SK-N-SH treated with all-trans-retinoic acid at 6 μM for 48 hours (cell line): ENCODE data around the gene GPRIN2.

ENCODE experiments used
- ATAC-seq: fragments of 200-7000 bp; cut with Tn5 transposase; 3 replicates; pipeline ENCODE4 v1.9.1; 2020; ENCODE audit warnings: mild to moderate bottlenecking, moderate library complexity
- ARNTL ChIP-seq: fragments of 450-650 bp; formaldehyde crosslinking; IDR thresholded peaks from 2 replicates; pipeline ENCODE4 v1.5.0; 2020; ENCODE audit warnings: low read depth, mild to moderate bottlenecking, moderate library complexity, borderline replicate concordance
- BACH2 ChIP-seq: fragments of 250-450 bp; sonication (Bioruptor Pico); IDR thresholded peaks from 2 replicates; pipeline ENCODE4 v1.9.0; 2021; ENCODE audit warnings: mild to moderate bottlenecking, borderline replicate concordance
- CSDC2 ChIP-seq: fragments of 250-450 bp; sonication (Bioruptor Pico); IDR thresholded peaks from 2 replicates; pipeline ENCODE4 v1.5.0; 2020; ENCODE audit warnings: mild to moderate bottlenecking, moderate library complexity
- ESRRG ChIP-seq: fragments of 250-450 bp; sonication (Bioruptor Pico); IDR thresholded peaks from 2 replicates; pipeline ENCODE4 v1.6.1; 2021; ENCODE audit warnings: mild to moderate bottlenecking
- GLIS3 ChIP-seq: fragments of 250-450 bp; sonication (Bioruptor Pico); IDR thresholded peaks from 2 replicates; pipeline ENCODE4 v1.5.0; 2020; ENCODE audit warnings: mild to moderate bottlenecking, moderate library complexity
- ISL1 ChIP-seq: fragments of 250-450 bp; sonication (Bioruptor Pico); IDR thresholded peaks from 2 replicates; pipeline ENCODE4 v2.1.2; 2022; ENCODE audit warnings: mild to moderate bottlenecking, moderate library complexity
- OSR1 ChIP-seq: fragments of 250-450 bp; sonication (Bioruptor Pico); IDR thresholded peaks from 2 replicates; pipeline ENCODE4 v1.8.0; 2022; ENCODE audit warnings: moderate library complexity, mild to moderate bottlenecking, inconsistent platforms
- PPARA ChIP-seq: fragments of 250-450 bp; sonication (Bioruptor Pico); IDR thresholded peaks from 2 replicates; pipeline ENCODE4 v1.5.0; 2020; ENCODE audit warnings: mild to moderate bottlenecking, borderline replicate concordance
- RARB ChIP-seq: fragments of 250-450 bp; sonication (Bioruptor Pico); IDR thresholded peaks from 2 replicates; pipeline ENCODE4 v1.8.0; 2021; ENCODE audit warnings: mild to moderate bottlenecking, moderate library complexity
- SNAI2 ChIP-seq: fragments of 250-450 bp; sonication (Bioruptor Pico); IDR thresholded peaks from 2 replicates; pipeline ENCODE4 v1.5.0; 2020; ENCODE audit warnings: mild to moderate bottlenecking, moderate library complexity
- TCF4 ChIP-seq: fragments of 250-450 bp; sonication (Bioruptor Pico); IDR thresholded peaks from 2 replicates; pipeline ENCODE4 v1.8.0; 2021; ENCODE audit warnings: mild to moderate bottlenecking, moderate library complexity, borderline replicate concordance
- TOX ChIP-seq: fragments of 250-450 bp; sonication (Bioruptor Pico); IDR thresholded peaks from 2 replicates; pipeline ENCODE4 v1.8.0; 2021; ENCODE audit warnings: mild to moderate bottlenecking, moderate library complexity, borderline replicate concordance
- ZFP3 ChIP-seq: fragments of 250-450 bp; sonication (Bioruptor Pico); IDR thresholded peaks from 2 replicates; pipeline ENCODE4 v1.5.0; 2020; ENCODE audit warnings: mild to moderate bottlenecking, moderate library complexity
- ZFP30 ChIP-seq: fragments of 450-650 bp; formaldehyde crosslinking; IDR thresholded peaks from 2 replicates; pipeline ENCODE4 v1.5.0; 2022; ENCODE audit warnings: mild to moderate bottlenecking, moderate library complexity
- ZNF565 ChIP-seq: fragments of 450-650 bp; formaldehyde crosslinking; conservative IDR thresholded peaks from 2 replicates; pipeline ENCODE4 v1.5.0; 2020; ENCODE audit warnings: low read depth, mild to moderate bottlenecking, moderate library complexity
- ZNF70 ChIP-seq: fragments of 450-650 bp; formaldehyde crosslinking; IDR thresholded peaks from 2 replicates; pipeline ENCODE4 v1.5.0; 2020; ENCODE audit warnings: mild to moderate bottlenecking, moderate library complexity
- TF ChIP-seq, protein P1 (sequence below): fragments of 250-450 bp; sonication (Bioruptor Pico); IDR thresholded peaks from 2 replicates; pipeline ENCODE4 v1.8.0; 2020; ENCODE audit warnings: mild to moderate bottlenecking, moderate library complexity, borderline replicate concordance
- TF ChIP-seq, protein P2 (sequence below): fragments of 250-450 bp; sonication (Bioruptor Pico); IDR thresholded peaks from 2 replicates; pipeline ENCODE4 v1.5.1; 2021; ENCODE audit warnings: mild to moderate bottlenecking, moderate library complexity
- TF ChIP-seq, protein P3 (sequence below): fragments of 250-450 bp; sonication (Bioruptor Pico); IDR thresholded peaks from 2 replicates; pipeline ENCODE4 v1.8.0; 2021; ENCODE audit warnings: low read depth, mild to moderate bottlenecking, moderate library complexity, borderline replicate concordance
- TF ChIP-seq, protein P4 (sequence below): fragments of 250-450 bp; sonication (Bioruptor Pico); IDR thresholded peaks from 2 replicates; pipeline ENCODE4 v1.5.0; 2020; ENCODE audit warnings: mild to moderate bottlenecking, moderate library complexity

The GPRIN2 gene

DNA sequence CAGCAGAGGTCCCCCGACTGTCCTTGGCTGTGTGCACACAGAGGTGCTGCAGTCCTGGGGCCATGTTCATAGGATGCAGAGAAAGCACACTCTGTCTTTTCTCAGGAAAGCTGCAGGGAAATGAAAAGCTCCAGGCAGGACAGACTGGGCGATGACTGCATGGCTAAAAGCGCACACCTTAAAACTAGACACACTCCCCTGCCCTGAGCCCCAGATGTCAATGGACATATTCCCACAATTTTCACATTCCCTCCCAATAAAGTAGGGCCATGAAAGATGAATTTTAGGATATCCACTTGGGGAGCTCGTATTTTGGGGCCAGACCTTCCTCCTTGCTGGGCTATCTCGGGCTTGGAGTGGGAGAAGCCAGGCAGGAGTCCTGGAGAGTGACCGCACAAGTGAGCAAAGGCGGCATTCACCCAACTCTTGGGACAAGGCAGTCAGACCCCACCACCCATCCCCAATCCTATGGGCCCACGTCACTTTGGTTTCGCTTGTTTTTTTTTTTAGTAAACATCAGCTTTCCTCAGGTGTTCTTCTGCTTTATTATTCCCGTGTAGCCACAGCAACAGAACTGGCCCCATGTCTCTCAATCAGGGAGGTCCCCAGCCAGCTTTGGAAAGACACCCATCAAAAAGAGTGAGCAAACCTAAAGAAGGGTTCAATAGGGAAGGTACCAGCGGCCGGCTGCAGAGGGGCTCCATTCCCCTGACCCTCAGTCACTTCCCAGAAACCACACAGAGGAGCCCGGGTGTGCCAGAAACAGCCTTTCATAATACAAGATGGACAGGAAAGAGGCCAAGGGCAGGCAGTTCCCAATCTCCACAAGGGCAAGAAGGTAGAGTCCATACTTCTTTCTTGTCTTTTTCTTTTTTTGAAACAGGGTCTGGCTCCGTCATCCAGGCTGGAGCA is 12.7 kb downstream of the GPRIN2 start:
- no peak for ATAC-seq
- no peak for TF ChIP-seq ZNF565 (CRISPR knock-in tag)
- no peak for TF ChIP-seq RARB (CRISPR knock-in tag)
- TF ChIP-seq GLIS3 (CRISPR knock-in tag) = no peak
- TF ChIP-seq, protein P1, sequence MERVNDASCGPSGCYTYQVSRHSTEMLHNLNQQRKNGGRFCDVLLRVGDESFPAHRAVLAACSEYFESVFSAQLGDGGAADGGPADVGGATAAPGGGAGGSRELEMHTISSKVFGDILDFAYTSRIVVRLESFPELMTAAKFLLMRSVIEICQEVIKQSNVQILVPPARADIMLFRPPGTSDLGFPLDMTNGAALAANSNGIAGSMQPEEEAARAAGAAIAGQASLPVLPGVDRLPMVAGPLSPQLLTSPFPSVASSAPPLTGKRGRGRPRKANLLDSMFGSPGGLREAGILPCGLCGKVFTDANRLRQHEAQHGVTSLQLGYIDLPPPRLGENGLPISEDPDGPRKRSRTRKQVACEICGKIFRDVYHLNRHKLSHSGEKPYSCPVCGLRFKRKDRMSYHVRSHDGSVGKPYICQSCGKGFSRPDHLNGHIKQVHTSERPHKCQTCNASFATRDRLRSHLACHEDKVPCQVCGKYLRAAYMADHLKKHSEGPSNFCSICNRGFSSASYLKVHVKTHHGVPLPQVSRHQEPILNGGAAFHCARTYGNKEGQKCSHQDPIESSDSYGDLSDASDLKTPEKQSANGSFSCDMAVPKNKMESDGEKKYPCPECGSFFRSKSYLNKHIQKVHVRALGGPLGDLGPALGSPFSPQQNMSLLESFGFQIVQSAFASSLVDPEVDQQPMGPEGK (CRISPR knock-in tag) = no peak
- TF ChIP-seq ZFP30 (CRISPR knock-in tag) = no peak
- TF ChIP-seq ARNTL (CRISPR knock-in tag) = no peak
- TF ChIP-seq BACH2 (CRISPR knock-in tag) = no peak
- no peak for TF ChIP-seq PPARA
- TF ChIP-seq ESRRG (CRISPR knock-in tag) = no peak
- TF ChIP-seq TCF4 (CRISPR knock-in tag) = no peak
- TF ChIP-seq, protein P2, sequence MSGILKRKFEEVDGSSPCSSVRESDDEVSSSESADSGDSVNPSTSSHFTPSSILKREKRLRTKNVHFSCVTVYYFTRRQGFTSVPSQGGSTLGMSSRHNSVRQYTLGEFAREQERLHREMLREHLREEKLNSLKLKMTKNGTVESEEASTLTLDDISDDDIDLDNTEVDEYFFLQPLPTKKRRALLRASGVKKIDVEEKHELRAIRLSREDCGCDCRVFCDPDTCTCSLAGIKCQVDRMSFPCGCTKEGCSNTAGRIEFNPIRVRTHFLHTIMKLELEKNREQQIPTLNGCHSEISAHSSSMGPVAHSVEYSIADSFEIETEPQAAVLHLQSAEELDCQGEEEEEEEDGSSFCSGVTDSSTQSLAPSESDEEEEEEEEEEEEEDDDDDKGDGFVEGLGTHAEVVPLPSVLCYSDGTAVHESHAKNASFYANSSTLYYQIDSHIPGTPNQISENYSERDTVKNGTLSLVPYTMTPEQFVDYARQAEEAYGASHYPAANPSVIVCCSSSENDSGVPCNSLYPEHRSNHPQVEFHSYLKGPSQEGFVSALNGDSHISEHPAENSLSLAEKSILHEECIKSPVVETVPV (CRISPR knock-in tag) = no peak
- TF ChIP-seq TOX = no peak
- TF ChIP-seq, protein P3, sequence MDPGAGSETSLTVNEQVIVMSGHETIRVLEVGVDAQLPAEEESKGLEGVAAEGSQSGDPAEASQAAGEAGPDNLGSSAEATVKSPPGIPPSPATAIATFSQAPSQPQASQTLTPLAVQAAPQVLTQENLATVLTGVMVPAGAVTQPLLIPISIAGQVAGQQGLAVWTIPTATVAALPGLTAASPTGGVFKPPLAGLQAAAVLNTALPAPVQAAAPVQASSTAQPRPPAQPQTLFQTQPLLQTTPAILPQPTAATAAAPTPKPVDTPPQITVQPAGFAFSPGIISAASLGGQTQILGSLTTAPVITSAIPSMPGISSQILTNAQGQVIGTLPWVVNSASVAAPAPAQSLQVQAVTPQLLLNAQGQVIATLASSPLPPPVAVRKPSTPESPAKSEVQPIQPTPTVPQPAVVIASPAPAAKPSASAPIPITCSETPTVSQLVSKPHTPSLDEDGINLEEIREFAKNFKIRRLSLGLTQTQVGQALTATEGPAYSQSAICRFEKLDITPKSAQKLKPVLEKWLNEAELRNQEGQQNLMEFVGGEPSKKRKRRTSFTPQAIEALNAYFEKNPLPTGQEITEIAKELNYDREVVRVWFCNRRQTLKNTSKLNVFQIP (CRISPR knock-in tag) = no peak
- TF ChIP-seq, protein P4, sequence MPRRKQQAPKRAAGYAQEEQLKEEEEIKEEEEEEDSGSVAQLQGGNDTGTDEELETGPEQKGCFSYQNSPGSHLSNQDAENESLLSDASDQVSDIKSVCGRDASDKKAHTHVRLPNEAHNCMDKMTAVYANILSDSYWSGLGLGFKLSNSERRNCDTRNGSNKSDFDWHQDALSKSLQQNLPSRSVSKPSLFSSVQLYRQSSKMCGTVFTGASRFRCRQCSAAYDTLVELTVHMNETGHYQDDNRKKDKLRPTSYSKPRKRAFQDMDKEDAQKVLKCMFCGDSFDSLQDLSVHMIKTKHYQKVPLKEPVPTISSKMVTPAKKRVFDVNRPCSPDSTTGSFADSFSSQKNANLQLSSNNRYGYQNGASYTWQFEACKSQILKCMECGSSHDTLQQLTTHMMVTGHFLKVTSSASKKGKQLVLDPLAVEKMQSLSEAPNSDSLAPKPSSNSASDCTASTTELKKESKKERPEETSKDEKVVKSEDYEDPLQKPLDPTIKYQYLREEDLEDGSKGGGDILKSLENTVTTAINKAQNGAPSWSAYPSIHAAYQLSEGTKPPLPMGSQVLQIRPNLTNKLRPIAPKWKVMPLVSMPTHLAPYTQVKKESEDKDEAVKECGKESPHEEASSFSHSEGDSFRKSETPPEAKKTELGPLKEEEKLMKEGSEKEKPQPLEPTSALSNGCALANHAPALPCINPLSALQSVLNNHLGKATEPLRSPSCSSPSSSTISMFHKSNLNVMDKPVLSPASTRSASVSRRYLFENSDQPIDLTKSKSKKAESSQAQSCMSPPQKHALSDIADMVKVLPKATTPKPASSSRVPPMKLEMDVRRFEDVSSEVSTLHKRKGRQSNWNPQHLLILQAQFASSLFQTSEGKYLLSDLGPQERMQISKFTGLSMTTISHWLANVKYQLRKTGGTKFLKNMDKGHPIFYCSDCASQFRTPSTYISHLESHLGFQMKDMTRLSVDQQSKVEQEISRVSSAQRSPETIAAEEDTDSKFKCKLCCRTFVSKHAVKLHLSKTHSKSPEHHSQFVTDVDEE (CRISPR knock-in tag) = no peak
- TF ChIP-seq, all 23 proteins: peak for 0

DNA sequence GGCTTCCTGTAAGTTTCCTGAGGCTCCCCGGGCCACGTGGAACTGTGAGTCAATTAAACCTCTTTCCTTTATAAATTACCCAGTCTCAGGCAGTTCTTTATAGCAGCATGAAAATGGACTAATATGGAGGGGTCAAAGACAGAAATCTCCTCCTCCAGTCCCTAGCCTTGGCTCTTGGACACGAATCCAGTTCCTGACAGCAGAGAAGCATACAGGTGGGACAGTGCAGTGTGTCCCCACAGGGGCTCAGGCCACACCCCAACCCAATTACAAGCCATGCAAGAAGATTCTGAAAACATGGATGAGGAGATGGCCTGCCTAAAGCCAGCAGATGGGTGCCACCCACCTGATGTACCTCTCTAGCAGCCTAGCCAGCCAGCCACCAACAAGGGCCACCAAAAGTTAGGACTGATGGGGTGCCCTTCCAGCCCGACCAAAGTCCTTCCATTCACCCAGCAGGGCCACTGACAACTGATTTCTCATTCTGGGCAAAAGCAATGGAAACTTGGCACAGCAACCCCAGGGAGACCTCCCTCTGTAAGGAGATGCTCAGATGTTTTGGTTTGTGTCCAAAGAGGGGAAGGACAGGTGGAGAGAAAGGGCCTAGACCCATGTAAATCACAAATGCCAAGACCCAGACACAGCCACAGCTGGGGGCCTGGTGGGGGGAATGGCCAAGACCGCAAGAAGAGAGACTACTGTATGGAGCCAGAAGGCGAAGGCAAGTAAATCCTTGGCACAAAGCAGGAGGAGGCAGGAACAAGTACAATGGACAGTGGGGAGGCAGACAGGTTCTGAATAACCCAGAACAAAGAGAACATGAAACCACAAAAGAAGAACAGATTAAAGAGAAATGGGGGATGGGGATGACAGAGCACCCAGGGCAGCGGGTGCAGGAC is 13.6 kb downstream of the GPRIN2 start:
- no peak for ATAC-seq
- TF ChIP-seq OSR1 (CRISPR knock-in tag) (no peak), CSDC2 (CRISPR knock-in tag) (no peak), ESRRG (CRISPR knock-in tag) (no peak), ISL1 (CRISPR knock-in tag) (no peak), ZFP3 (CRISPR knock-in tag) (no peak), ZNF70 (CRISPR knock-in tag) (no peak), PPARA (no peak), RARB (CRISPR knock-in tag) (no peak), TOX (no peak), ZFP30 (CRISPR knock-in tag) (no peak), SNAI2 (CRISPR knock-in tag) (no peak), ZNF565 (CRISPR knock-in tag) (no peak), ARNTL (CRISPR knock-in tag) (no peak)
- TF ChIP-seq, protein P2 (CRISPR knock-in tag) = no peak
- TF ChIP-seq, protein P1 (CRISPR knock-in tag) = no peak
- TF ChIP-seq, protein P3 (CRISPR knock-in tag) = no peak
